SK-N-SH (cell line): ENCODE measurements around the gene IFNA1. TPM values are rescaled to one million over a fixed set of nuclear protein-coding genes. Genes with fewer than 3 reads are reported as not detected.

Source experiments
- CTCF ChIA-PET: fragments of 300-600, 350-600 bp; formaldehyde crosslinking; extraction: SDS; loops from one replicate; lab custom pipeline; 2021; lab: Yijun Ruan, JAX
- POLR2A ChIA-PET: fragments of 350-600 bp; sonication (Branson Sonifier 250); formaldehyde crosslinking; extraction: SDS; loops from one replicate; lab custom pipeline; 2020; ENCODE audit warnings: antibody characterized with exemption, inconsistent platforms; lab: Yijun Ruan, JAX
- DNase-seq: peaks from one replicate; pipeline ENCODE4 v3.0.0; 2012
- H2AFZ ChIP-seq: fragments of 200-600 bp; sonication (generic); 2 replicates; pipeline ENCODE4 v1.8.1; 2016; ENCODE audit warnings: antibody characterized with exemption, mild to moderate bottlenecking, low read depth
- H3F3A ChIP-seq: fragments of 200-600 bp; sonication (generic); replicated peaks from 2 replicates; pipeline ENCODE3; 2016; ENCODE audit warnings: antibody characterized with exemption, mild to moderate bottlenecking; ENCODE audit not compliant: insufficient read depth
- H3K27ac ChIP-seq, 2 experiments: fragments of 200-500 bp in 1 of 2; fragments of 200-600 bp in 1 of 2; sonication (Bioruptor generic) in 1 of 2; sonication (generic), shearing (Covaris generic) in 1 of 2; 2 replicates each; pipeline versions ENCODE4 v1.5.1 to v1.6.1; 2014 to 2016; ENCODE audit warnings: low read depth in 2 of 2, inconsistent platforms in 1 of 2, low read length in 1 of 2, mild to moderate bottlenecking in 1 of 2, mixed read lengths in 1 of 2
- H3K27me3 ChIP-seq: fragments of 200-600 bp; sonication (generic), shearing (Covaris generic); 2 replicates; pipeline ENCODE4 v1.6.1; 2016; ENCODE audit warnings: mixed run types; ENCODE audit not compliant: insufficient read depth
- H3K36me3 ChIP-seq, 2 experiments: fragments of 200-500 bp in 1 of 2; fragments of 200-600 bp in 1 of 2; sonication (Bioruptor generic) in 1 of 2; sonication (generic) in 1 of 2; replicated peaks in 1 of 2; 2 replicates each; pipeline versions ENCODE3 to v1.5.1; 2014 to 2016; ENCODE audit warnings: low read length in 1 of 2, mild to moderate bottlenecking in 1 of 2; ENCODE audit not compliant: insufficient read depth in 2 of 2, control insufficient read depth in 1 of 2
- H3K4me1 ChIP-seq, 2 experiments: fragments of 200-500 bp in 1 of 2; fragments of 200-600 bp in 1 of 2; sonication (Bioruptor generic) in 1 of 2; sonication (generic), shearing (Covaris generic) in 1 of 2; 2 replicates each; pipeline versions ENCODE4 v1.5.1 to v1.6.1; 2014 to 2016; ENCODE audit warnings: low read depth in 1 of 2, low read length in 1 of 2, mixed run types in 1 of 2; ENCODE audit not compliant: insufficient read depth in 2 of 2, control insufficient read depth in 1 of 2
- H3K4me2 ChIP-seq: fragments of 200-600 bp; sonication (generic), shearing (Covaris generic); 2 replicates; pipeline ENCODE4 v1.6.1; 2017; ENCODE audit warnings: mixed run types
- H3K4me3 ChIP-seq, 2 experiments: fragments of 200-500 bp in 1 of 2; fragments of 200-600 bp in 1 of 2; sonication (Bioruptor generic) in 1 of 2; sonication (generic), shearing (Covaris generic) in 1 of 2; 2 replicates each; pipeline versions ENCODE4 v1.5.1 to v1.8.1; 2014 to 2016; ENCODE audit warnings: low read depth in 2 of 2, inconsistent platforms in 1 of 2, low read length in 1 of 2, mild to moderate bottlenecking in 1 of 2, mixed read lengths in 1 of 2, moderate library complexity in 1 of 2
- H3K79me2 ChIP-seq: fragments of 200-600 bp; sonication (generic); 2 replicates; pipeline ENCODE4 v1.8.1; 2017; ENCODE audit warnings: mild to moderate bottlenecking; ENCODE audit not compliant: insufficient read depth
- H3K9ac ChIP-seq: fragments of 200-600 bp; sonication (generic); 2 replicates; pipeline ENCODE4 v1.6.1; 2017; ENCODE audit warnings: mixed run types
- H3K9me2 ChIP-seq: fragments of 200-600 bp; sonication (generic); 2 replicates; pipeline ENCODE4 v1.6.1; 2017; ENCODE audit warnings: mixed run types
- H3K9me3 ChIP-seq: fragments of 200-600 bp; sonication (generic); 2 replicates; pipeline ENCODE4 v1.6.1; 2017; ENCODE audit warnings: mixed run types, mild to moderate bottlenecking, moderate library complexity
- H4K20me1 ChIP-seq: fragments of 200-600 bp; sonication (generic); 2 replicates; pipeline ENCODE4 v1.6.1; 2017; ENCODE audit warnings: mild to moderate bottlenecking, mixed run types; ENCODE audit not compliant: insufficient read depth
- ELF1 ChIP-seq: IDR thresholded peaks from 2 replicates; pipeline ENCODE4 v1.4.0; 2012
- EP300 ChIP-seq, 2 experiments: IDR thresholded peaks; 2 replicates each; pipeline versions ENCODE4 v1.4.0 to v1.6.1; 2012; ENCODE audit warnings: borderline replicate concordance in 1 of 2, low read depth in 1 of 2, low read length in 1 of 2
- GABPA ChIP-seq: IDR thresholded peaks from 2 replicates; pipeline ENCODE4 v1.4.0; 2012; ENCODE audit warnings: low read depth, mild to moderate bottlenecking
- NFIC ChIP-seq: IDR thresholded peaks from 2 replicates; pipeline ENCODE4 v1.4.0; 2012; ENCODE audit warnings: borderline replicate concordance
- NRF1 ChIP-seq: IDR thresholded peaks from 2 replicates; pipeline ENCODE4 v1.6.1; 2012; ENCODE audit warnings: low read depth, mild to moderate bottlenecking, low read length
- POLR2AphosphoS5 ChIP-seq: IDR thresholded peaks from 2 replicates; pipeline ENCODE4 v1.6.1; 2012; ENCODE audit warnings: low read depth, low read length
- RAD21 ChIP-seq: IDR thresholded peaks from 2 replicates; pipeline ENCODE4 v1.6.1; 2012; ENCODE audit warnings: mild to moderate bottlenecking, low read length
- RCOR1 ChIP-seq: fragments of 150-350 bp; IDR thresholded peaks from 2 replicates; pipeline ENCODE4 v1.6.1; 2017; ENCODE audit warnings: antibody characterized with exemption, low read length
- RFX5 ChIP-seq: IDR thresholded peaks from 2 replicates; pipeline ENCODE4 v1.6.1; 2012; ENCODE audit warnings: mild to moderate bottlenecking, improper control_type of control experiment, low read length
- TEAD4 ChIP-seq: IDR thresholded peaks from 2 replicates; pipeline ENCODE4 v1.4.0; 2012; ENCODE audit warnings: mild to moderate bottlenecking, borderline replicate concordance; ENCODE audit not compliant: insufficient read depth
- WGBS: methylation state at CpG from one replicate; pipeline ENCODE4 v1.1.6; 2017; ENCODE audit warnings: low lambda C conversion rate; 5-methylcytosine and 5-hydroxymethylcytosine counted together
- polyA plus RNA-seq, 3 experiments: library from polyadenylated mRNA; depleted of rRNA; stranded (reverse); fragments of >200 nt; gene quantifications; 2 replicates each; pipeline ENCODE4 v1.2.3, GENCODE V29; 2012
- TF ChIP-seq, protein P1 (sequence below): IDR thresholded peaks from 2 replicates; pipeline ENCODE4 v1.6.1; 2012; ENCODE audit warnings: mild to moderate bottlenecking, low read depth, low read length, moderate library complexity

The IFNA1 gene
- polyA plus RNA-seq, 1 of the 3 experiments (the other 2 are of a cell fraction) = not detected

DNA sequence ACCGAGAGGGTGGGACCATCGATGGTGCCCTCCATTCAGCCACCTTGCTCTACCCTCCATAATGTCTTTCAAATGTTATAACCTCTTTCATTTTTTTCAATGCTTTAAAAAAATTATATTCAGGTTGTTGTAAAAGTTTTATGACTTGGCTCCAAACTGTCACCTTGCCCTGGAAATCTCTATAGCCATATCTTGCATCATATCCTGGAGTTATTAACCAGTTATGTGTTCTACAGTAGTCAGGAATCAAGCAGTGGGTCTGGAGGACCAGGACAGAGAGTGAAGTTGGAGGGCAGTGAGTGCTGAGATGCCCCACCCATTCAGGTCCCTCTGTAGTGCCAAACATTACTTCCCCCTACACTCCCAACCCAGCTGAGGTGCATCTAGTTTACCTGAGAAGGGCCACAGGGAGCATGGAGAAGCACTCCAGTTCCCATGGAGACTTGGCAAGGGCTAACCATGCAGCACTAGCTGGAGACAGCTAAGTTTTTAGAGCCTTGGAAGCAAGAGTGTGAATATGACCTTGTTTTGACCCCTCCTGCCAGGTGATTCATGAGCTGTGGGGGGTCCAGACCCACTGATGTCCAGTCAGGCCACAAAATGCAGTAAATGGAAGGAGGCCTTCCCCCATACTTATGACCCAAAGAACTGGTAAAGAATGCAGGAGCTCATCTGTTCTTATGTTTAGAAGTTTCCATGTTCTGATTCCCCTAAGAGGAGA, 25.9 kb upstream of the IFNA1 start (continued):
- TF ChIP-seq RCOR1 = no peak
- no peak for TF ChIP-seq GABPA
- no peak for TF ChIP-seq NRF1
- TF ChIP-seq NFIC = no peak
- TF ChIP-seq ELF1 = no peak
- TF ChIP-seq RAD21 = no peak

DNA sequence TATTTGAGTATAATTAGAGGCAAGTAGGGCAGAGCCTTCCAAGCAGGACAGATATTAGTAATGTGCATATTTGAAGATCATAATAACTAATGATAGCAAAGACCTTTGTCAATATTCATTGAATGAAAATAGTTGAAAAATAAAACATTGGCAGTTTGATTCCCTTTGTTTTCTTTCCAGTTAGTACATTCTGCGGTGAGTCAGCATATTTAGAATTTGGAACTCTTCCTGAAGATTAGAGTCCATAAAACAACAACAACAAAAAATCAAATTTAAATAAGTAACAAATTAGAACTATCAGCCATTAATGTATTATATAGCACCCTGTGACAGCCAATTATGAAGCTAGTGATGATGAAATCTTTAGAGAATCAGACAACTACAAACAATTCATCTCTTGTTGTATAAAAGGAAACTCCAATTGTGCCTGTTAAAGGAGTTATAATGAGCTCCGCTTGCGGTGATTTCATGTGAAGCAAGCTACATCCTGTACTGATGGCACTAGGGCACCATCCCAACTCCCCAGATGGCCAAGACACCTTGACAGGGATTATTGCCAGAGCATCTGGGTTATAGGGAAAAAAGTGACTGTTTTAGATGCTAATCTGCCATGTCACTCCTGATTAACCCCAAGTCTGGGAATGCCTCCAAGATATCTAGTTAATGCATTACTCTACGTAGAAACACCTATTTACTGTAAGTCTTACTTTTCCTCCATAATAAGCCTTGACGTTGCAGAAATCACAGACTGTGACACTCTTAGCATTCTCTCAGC, 24.6 kb upstream of the IFNA1 start:
- WGBS = 5% methylated on average over 5 of the region's 5 CpGs
- H3K4me2 ChIP-seq = no peak overlapping the region
- no peaks in the 10 kb centered on the region for H3K9me3 ChIP-seq
- no peak overlapping the region for H3K9ac ChIP-seq
- DNase-seq = no peak
- no peaks in the 10 kb centered on the region for H3K9me2 ChIP-seq
- no peaks in the 10 kb centered on the region for H4K20me1 ChIP-seq
- no peaks in the 10 kb centered on the region for H3K79me2 ChIP-seq
- peaks cover 12% of the 10 kb centered on the region; the same call in 1 of the 2 replicates for H3K27me3 ChIP-seq
- H3K4me1 ChIP-seq = no peaks in the 10 kb centered on the region
- H3K36me3 ChIP-seq = no peaks in the 10 kb centered on the region
- no peak for TF ChIP-seq RFX5
- TF ChIP-seq TEAD4 = no peak
- no peak for TF ChIP-seq EP300 (IDR thresholded peaks at IDR 0.05; ENCODE audit: borderline replicate concordance in 1 of 2, low read depth in 1 of 2, low read length in 1 of 2)
- TF ChIP-seq POLR2AphosphoS5 = no peak
- TF ChIP-seq, protein P1, sequence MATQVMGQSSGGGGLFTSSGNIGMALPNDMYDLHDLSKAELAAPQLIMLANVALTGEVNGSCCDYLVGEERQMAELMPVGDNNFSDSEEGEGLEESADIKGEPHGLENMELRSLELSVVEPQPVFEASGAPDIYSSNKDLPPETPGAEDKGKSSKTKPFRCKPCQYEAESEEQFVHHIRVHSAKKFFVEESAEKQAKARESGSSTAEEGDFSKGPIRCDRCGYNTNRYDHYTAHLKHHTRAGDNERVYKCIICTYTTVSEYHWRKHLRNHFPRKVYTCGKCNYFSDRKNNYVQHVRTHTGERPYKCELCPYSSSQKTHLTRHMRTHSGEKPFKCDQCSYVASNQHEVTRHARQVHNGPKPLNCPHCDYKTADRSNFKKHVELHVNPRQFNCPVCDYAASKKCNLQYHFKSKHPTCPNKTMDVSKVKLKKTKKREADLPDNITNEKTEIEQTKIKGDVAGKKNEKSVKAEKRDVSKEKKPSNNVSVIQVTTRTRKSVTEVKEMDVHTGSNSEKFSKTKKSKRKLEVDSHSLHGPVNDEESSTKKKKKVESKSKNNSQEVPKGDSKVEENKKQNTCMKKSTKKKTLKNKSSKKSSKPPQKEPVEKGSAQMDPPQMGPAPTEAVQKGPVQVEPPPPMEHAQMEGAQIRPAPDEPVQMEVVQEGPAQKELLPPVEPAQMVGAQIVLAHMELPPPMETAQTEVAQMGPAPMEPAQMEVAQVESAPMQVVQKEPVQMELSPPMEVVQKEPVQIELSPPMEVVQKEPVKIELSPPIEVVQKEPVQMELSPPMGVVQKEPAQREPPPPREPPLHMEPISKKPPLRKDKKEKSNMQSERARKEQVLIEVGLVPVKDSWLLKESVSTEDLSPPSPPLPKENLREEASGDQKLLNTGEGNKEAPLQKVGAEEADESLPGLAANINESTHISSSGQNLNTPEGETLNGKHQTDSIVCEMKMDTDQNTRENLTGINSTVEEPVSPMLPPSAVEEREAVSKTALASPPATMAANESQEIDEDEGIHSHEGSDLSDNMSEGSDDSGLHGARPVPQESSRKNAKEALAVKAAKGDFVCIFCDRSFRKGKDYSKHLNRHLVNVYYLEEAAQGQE = no peak
- no peak overlapping the region for H2AFZ ChIP-seq
- H3K27ac ChIP-seq = no peak overlapping the region
- ChIA-PET POLR2A (no interaction called here), CTCF (interaction anchor here (1.2 to 1.3 kb wide), 2 partner anchors 13 to 19 kb away, joined by 3 to 7 read pairs; no protein-coding TSS in a partner anchor)
- no peak overlapping the region for H3K4me3 ChIP-seq
- H3F3A ChIP-seq = no peaks in the 10 kb centered on the region
